IMR-90 (cell line): ENCODE results near the gene MMRN1. TPM values are rescaled to one million over a fixed set of nuclear protein-coding genes. Genes with fewer than 3 reads are reported as not detected.

ENCODE experiments used
- ATAC-seq: fragments of 200-7000 bp; cut with Tn5 transposase; 2 replicates; pipeline ENCODE4 v1.9.1; 2020; ENCODE audit warnings: low read depth, mild to moderate bottlenecking, moderate library complexity
- BruUV-seq: library from RNA; stranded (reverse); fragments of 400-500 nt; replicated peaks from 2 replicates; lab custom pipeline; 2021; lab: Mats Ljungman, UMichigan
- CTCF ChIA-PET: fragments of 300-600 bp; formaldehyde crosslinking; extraction: SDS; loops from one replicate; lab custom pipeline; 2021; ENCODE audit warnings: antibody characterized with exemption; lab: Yijun Ruan, JAX
- POLR2A ChIA-PET: fragments of 300-600 bp; sonication (Branson Sonifier 250); formaldehyde crosslinking; loops from one replicate; lab custom pipeline; 2022; ENCODE audit warnings: antibody characterized with exemption; ENCODE audit not compliant: unreplicated experiment; lab: Charles Lee
- DNase-seq: peaks from one replicate; pipeline ENCODE4 v3.0.0; 2013
- H2AFZ ChIP-seq: replicated peaks from 2 replicates; pipeline ENCODE3; 2013; ENCODE audit warnings: low read length, mild to moderate bottlenecking; ENCODE audit not compliant: poor library complexity
- H2AK5ac ChIP-seq: 2 replicates; pipeline ENCODE4 v1.6.1; 2013; ENCODE audit warnings: low read depth, low read length, inconsistent platforms
- H2AK9ac ChIP-seq: replicated peaks from 2 replicates; pipeline ENCODE3; 2013; ENCODE audit warnings: mild to moderate bottlenecking, low read depth, low read length, moderate library complexity; ENCODE audit not compliant: poor library complexity
- H2BK120ac ChIP-seq: 2 replicates; pipeline ENCODE4 v1.6.1; 2013; ENCODE audit warnings: low read depth, low read length, inconsistent platforms
- H2BK15ac ChIP-seq: 3 replicates; pipeline ENCODE4 v1.6.1; 2013; ENCODE audit warnings: low read depth, low read length, inconsistent platforms
- H2BK20ac ChIP-seq: 2 replicates; pipeline ENCODE4 v1.6.1; 2013; ENCODE audit warnings: low read depth, mild to moderate bottlenecking, inconsistent platforms, low read length, moderate library complexity
- H2BK5ac ChIP-seq: 2 replicates; pipeline ENCODE4 v1.6.1; 2013; ENCODE audit warnings: mild to moderate bottlenecking, low read depth, low read length, inconsistent platforms; ENCODE audit not compliant: poor library complexity, severe bottlenecking
- H3K14ac ChIP-seq: replicated peaks from 2 replicates; pipeline ENCODE4 v1.6.1; 2013; ENCODE audit warnings: low read depth, low read length, inconsistent platforms
- H3K18ac ChIP-seq: 2 replicates; pipeline ENCODE4 v1.6.1; 2013; ENCODE audit warnings: low read depth, low read length, control low read depth
- H3K23ac ChIP-seq: 2 replicates; pipeline ENCODE4 v1.6.1; 2013; ENCODE audit warnings: low read depth, low read length, inconsistent platforms
- H3K27ac ChIP-seq: 2 replicates; pipeline ENCODE4 v1.5.1; 2013; ENCODE audit warnings: mild to moderate bottlenecking, control low read depth, low read length; ENCODE audit not compliant: insufficient read depth
- H3K27me3 ChIP-seq: 2 replicates; pipeline ENCODE4 v1.6.1; 2013; ENCODE audit warnings: low read length; ENCODE audit not compliant: control insufficient read depth, insufficient read depth
- H3K36me3 ChIP-seq: 2 replicates; pipeline ENCODE4 v1.6.1; 2013; ENCODE audit warnings: low read length, mixed read lengths; ENCODE audit not compliant: control insufficient read depth, insufficient read depth
- H3K4ac ChIP-seq: 2 replicates; pipeline ENCODE4 v1.6.1; 2013; ENCODE audit warnings: low read depth, low read length, inconsistent platforms
- H3K4me1 ChIP-seq: 2 replicates; pipeline ENCODE4 v1.6.1; 2013; ENCODE audit warnings: low read length, mixed read lengths; ENCODE audit not compliant: control insufficient read depth, insufficient read depth
- H3K4me2 ChIP-seq: 2 replicates; pipeline ENCODE4 v1.6.1; 2013; ENCODE audit warnings: low read depth, mild to moderate bottlenecking, control low read depth, low read length, moderate library complexity
- H3K4me3 ChIP-seq: 2 replicates; pipeline ENCODE4 v1.5.1; 2013; ENCODE audit warnings: low read depth, mild to moderate bottlenecking, control low read depth, low read length, moderate library complexity; ENCODE audit not compliant: insufficient read depth
- H3K56ac ChIP-seq: 2 replicates; pipeline ENCODE4 v1.6.1; 2013; ENCODE audit warnings: low read length, inconsistent platforms; ENCODE audit not compliant: insufficient read depth; ENCODE audit errors: extremely low read depth
- H3K79me1 ChIP-seq, 2 experiments: 2 replicates each; pipeline ENCODE4 v1.6.1; 2013; ENCODE audit warnings: low read length in 2 of 2, inconsistent platforms in 1 of 2, low read depth in 1 of 2
- H3K9ac ChIP-seq: 2 replicates; pipeline ENCODE4 v1.6.1; 2013; ENCODE audit warnings: low read depth, low read length, control low read depth
- H3K9me1 ChIP-seq: 2 replicates; pipeline ENCODE4 v1.6.1; 2013; ENCODE audit warnings: low read length, inconsistent platforms; ENCODE audit not compliant: insufficient read depth
- H3K9me3 ChIP-seq: 2 replicates; pipeline ENCODE4 v1.6.1; 2013; ENCODE audit warnings: low read length; ENCODE audit not compliant: control insufficient read depth, insufficient read depth
- H4K20me1 ChIP-seq: 2 replicates; pipeline ENCODE4 v1.6.1; 2013; ENCODE audit warnings: low read length, inconsistent platforms; ENCODE audit not compliant: insufficient read depth
- H4K5ac ChIP-seq: 2 replicates; pipeline ENCODE4 v1.6.1; 2013; ENCODE audit warnings: mild to moderate bottlenecking, low read depth, low read length, control low read depth
- H4K8ac ChIP-seq, 2 experiments: 2 replicates each; pipeline ENCODE4 v1.6.1; 2013; ENCODE audit warnings: low read depth in 2 of 2, low read length in 2 of 2, control low read depth in 1 of 2, inconsistent platforms in 1 of 2
- H4K91ac ChIP-seq: 2 replicates; pipeline ENCODE4 v1.6.1; 2013; ENCODE audit warnings: low read depth, low read length, inconsistent platforms; ENCODE audit not compliant: insufficient read depth
- RAD21 ChIP-seq: IDR thresholded peaks from 2 replicates; pipeline ENCODE4 v1.6.1; 2012; ENCODE audit warnings: low read length, improper control_type of control experiment
- USF2 ChIP-seq: fragments of 150-350 bp; IDR thresholded peaks from 2 replicates; pipeline ENCODE4 v1.6.1; 2017; ENCODE audit warnings: mild to moderate bottlenecking, antibody characterized with exemption, low read length, low read depth
- WGBS, 2 experiments: methylation state at CpG; one replicate each; pipeline versions ENCODE4 v1.1.5 to v1.1.7; 2013; ENCODE audit warnings: missing lambda C conversion rate in 2 of 2; ENCODE audit not compliant: insufficient read length in 1 of 2; ENCODE audit errors: extremely low coverage in 2 of 2; 5-methylcytosine and 5-hydroxymethylcytosine counted together
- dilution Hi-C: fragments of 300-500 bp; cut with HindIII; formaldehyde crosslinking; loops from one replicate; pipeline ENCODE4 v1.14.3; 2018; ENCODE audit warnings: low sequenced_read_pairs; ENCODE audit not compliant: unreplicated experiment
- in situ Hi-C: fragments of 300-500 bp; cut with MboI; formaldehyde crosslinking; loops from 3 replicates; pipeline ENCODE4 v1.14.3; 2019; ENCODE audit warnings: low sequenced_read_pairs, inconsistent platforms, mixed read lengths
- intact Hi-C: fragments of 100-400 bp; cut with micrococcal nuclease; formaldehyde crosslinking; loops from 2 replicates; pipeline ENCODE4 v1.10.0; 2022
- polyA plus RNA-seq, 3 experiments: library from polyadenylated mRNA; depleted of rRNA; stranded (reverse); fragments of >200 nt; gene quantifications; 2 replicates each; pipeline ENCODE4 v1.2.3, GENCODE V29; 2012; ENCODE audit warnings: low replicate concordance in 1 of 3
- total RNA-seq: library from RNA; depleted of rRNA; stranded (reverse); fragments of >200 nt; gene quantifications from 2 replicates; pipeline ENCODE4 v1.2.3, GENCODE V29; 2012; rRNA removed

Gene MMRN1
- total and polyA plus RNA-seq, 2 of the 4 experiments (the other 2 are of a cell fraction) = not detected

DNA sequence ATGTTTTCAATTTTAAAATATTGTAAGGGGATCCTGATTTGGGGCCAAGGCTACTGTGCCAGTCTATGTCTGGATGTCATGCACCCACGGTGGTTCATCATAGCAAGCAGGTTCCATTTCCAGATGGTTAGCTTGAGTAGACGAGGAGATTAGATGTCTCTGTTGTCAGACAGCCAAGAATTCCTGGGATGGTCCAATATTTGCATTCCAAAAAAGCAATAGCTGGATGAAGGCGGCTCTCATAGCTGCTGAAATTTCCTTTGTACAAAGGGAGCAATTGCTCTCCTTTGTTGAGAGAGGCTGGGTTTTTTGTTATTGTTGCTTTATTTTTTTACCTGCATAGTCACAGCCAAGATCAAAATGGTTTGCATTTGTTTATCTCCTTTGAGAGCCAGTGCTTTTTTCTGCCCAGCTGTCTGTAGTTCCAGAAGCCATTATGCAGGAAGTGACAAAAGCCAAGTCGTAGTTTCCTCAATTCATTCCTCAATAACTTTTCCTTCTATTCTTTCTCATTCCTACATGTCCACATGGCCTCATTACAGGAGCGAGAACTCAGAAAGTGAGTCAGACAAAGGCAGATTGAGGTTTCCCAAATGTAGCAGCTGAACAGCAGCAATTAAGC lies 107.9 kb downstream of the MMRN1 start:
- Histone ChIP-seq H3K9ac (no peak overlapping the region), H3K23ac (no peak overlapping the region), H3K4me2 (no peak overlapping the region), H3K9me3 (no peaks in the 10 kb centered on the region), H3K4me3 (no peak overlapping the region), H3K36me3 (no peaks in the 10 kb centered on the region), H2BK5ac (no peak overlapping the region), H3K4ac (no peak overlapping the region), H3K9me1 (no peaks in the 10 kb centered on the region), H3K56ac (no peak overlapping the region), H3K14ac (no peak overlapping the region), H4K8ac (no peak overlapping the region), H3K27ac (no peak overlapping the region), H2BK15ac (no peak overlapping the region), H4K20me1 (no peaks in the 10 kb centered on the region), H3K18ac (no peak overlapping the region), H2AK5ac (no peak overlapping the region), H3K4me1 (no peaks in the 10 kb centered on the region), H2BK120ac (no peak overlapping the region), H4K91ac (no peak overlapping the region), H2AK9ac (no peak overlapping the region), H3K79me1 (no peaks in the 10 kb centered on the region), H2BK20ac (no peak overlapping the region), H4K5ac (no peak overlapping the region), H2AFZ (no peak overlapping the region), H3K27me3 (no peaks in the 10 kb centered on the region)
- no TSS peak for BruUV-seq
- ChIA-PET POLR2A (no interaction called here), CTCF (no interaction called here)
- dilution Hi-C loops = no loop called here
- TF ChIP-seq RAD21 = no peak
- no peak for TF ChIP-seq USF2
- in situ Hi-C loops = loop anchor here (25.0 kb wide), 1 partner anchor 285 kb away; no protein-coding TSS in a partner anchor
- WGBS, 2 experiments = 20% methylated on average over 1 of the region's 5 CpGs; no CpG with 5 or more reads in 1 of the 2 experiments
- no peak for ATAC-seq
- intact Hi-C loops = no loop called here
- DNase-seq = no peak

Other genes starting within 250 kb of the MMRN1 start
- 0.36 and 0.56 TPM in 2 replicates for gene SNCA, start 57.7 kb upstream of the MMRN1 start, total RNA-seq
- gene SNCA, start 57.7 kb upstream of the MMRN1 start, polyA plus RNA-seq (2012; rRNA removed) = 0.46 and 0.59 TPM in 2 replicates
- not detected in 2 replicates for gene CCSER1, start 232.5 kb downstream of the MMRN1 start, total RNA-seq
- not detected in 2 replicates for gene CCSER1, start 232.5 kb downstream of the MMRN1 start, polyA plus RNA-seq (2012; rRNA removed)